Medulla oblongata (tissue), 1 donor: ENCODE results near the gene SLC35G6.

Source experiments
- DNase-seq: peaks from one replicate; pipeline ENCODE4 v3.0.0-alpha.2; 2015; ENCODE audit errors: extremely low spot score

SLC35G6 gene

GRCh38 chr17:7502171-7502847 is 21.1 kb downstream of the SLC35G6 start:
- DNase-seq, result no peak

- DNase-seq, result no peak
Measured at GRCh38 chr17:7502987-7503386, 21.7 kb downstream of the SLC35G6 start.

- no peak for DNase-seq
Measured at GRCh38 chr17:7503521-7503920, 22.3 kb downstream of the SLC35G6 start.

GRCh38 chr17:7508145-7508544 is 26.9 kb downstream of the SLC35G6 start:
- DNase-seq, result no peak

GRCh38 chr17:7508846-7509245 is 27.6 kb downstream of the SLC35G6 start:
- DNase-seq, result no peak

- no peak for DNase-seq
Measured at GRCh38 chr17:7509937-7510336, 28.7 kb downstream of the SLC35G6 start.

- no peak for DNase-seq
Measured at GRCh38 chr17:7511108-7511507, 29.9 kb downstream of the SLC35G6 start.

GRCh38 chr17:7512105-7512504 is 30.9 kb downstream of the SLC35G6 start:
- DNase-seq, result no peak

GRCh38 chr17:7512824-7513540 is 31.7 kb downstream of the SLC35G6 start:
- DNase-seq, result no peak

- no peak for DNase-seq
Measured at GRCh38 chr17:7513850-7514419, 32.7 kb downstream of the SLC35G6 start.

- no peak for DNase-seq
Measured at GRCh38 chr17:7515911-7516610, 34.8 kb downstream of the SLC35G6 start.

GRCh38 chr17:7523033-7523432 is 41.8 kb downstream of the SLC35G6 start:
- DNase-seq, result no peak

GRCh38 chr17:7528842-7529241 is 47.6 kb downstream of the SLC35G6 start:
- DNase-seq, result no peak

- DNase-seq, result no peak
Measured at GRCh38 chr17:7530023-7530900, 49.0 kb downstream of the SLC35G6 start.
